A673 (cell line): ENCODE results near the gene THSD4. TPM values are rescaled to one million over a fixed set of nuclear protein-coding genes. Genes with fewer than 3 reads are reported as not detected.

Source experiments
- BruUV-seq: library from RNA; stranded (reverse); fragments of 400-500 nt; replicated peaks from 2 replicates; lab custom pipeline; 2021; lab: Mats Ljungman, UMichigan
- CTCF ChIA-PET: fragments of 300-600 bp; sonication (Branson Sonifier 250); formaldehyde crosslinking; loops from one replicate; lab custom pipeline; 2022; ENCODE audit warnings: antibody characterized with exemption; lab: Charles Lee
- POLR2A ChIA-PET: fragments of 300-600 bp; sonication (Branson Sonifier 250); formaldehyde crosslinking; loops from one replicate; lab custom pipeline; 2022; ENCODE audit warnings: antibody characterized with exemption; ENCODE audit not compliant: low non-redundant PET; lab: Charles Lee
- DNase-seq: peaks from one replicate; pipeline ENCODE4 v3.0.0-alpha.2; 2015; ENCODE audit warnings: low spot score
- H3K27ac ChIP-seq: fragments of 200-600 bp; sonication (generic); 2 replicates; pipeline ENCODE4 v1.5.1; 2016; ENCODE audit warnings: mixed run types, low read depth, mild to moderate bottlenecking, mixed read lengths, antibody characterized with exemption, low read length; ENCODE audit not compliant: poor library complexity, severe bottlenecking
- H3K27me3 ChIP-seq: fragments of 200-600 bp; sonication (generic); replicated peaks from 2 replicates; pipeline ENCODE4 v1.6.1; 2017; ENCODE audit warnings: mixed run types, low read depth, mild to moderate bottlenecking, mixed read lengths, antibody characterized with exemption, low read length; ENCODE audit not compliant: insufficient read depth, poor library complexity
- H3K36me3 ChIP-seq: fragments of 200-600 bp; sonication (generic); 2 replicates; pipeline ENCODE4 v1.6.1; 2016; ENCODE audit warnings: mixed run types, mild to moderate bottlenecking, mixed read lengths, antibody characterized with exemption, low read length; ENCODE audit not compliant: insufficient read depth, poor library complexity, severe bottlenecking
- H3K4me1 ChIP-seq: fragments of 200-600 bp; sonication (generic); 2 replicates; pipeline ENCODE4 v1.6.1; 2017; ENCODE audit warnings: mixed run types, mild to moderate bottlenecking, mixed read lengths, antibody characterized with exemption, low read length; ENCODE audit not compliant: insufficient read depth, poor library complexity, severe bottlenecking
- H3K4me3 ChIP-seq: fragments of 200-600 bp; sonication (generic); 2 replicates; pipeline ENCODE4 v1.5.1; 2016; ENCODE audit warnings: low read depth, mixed run types, mild to moderate bottlenecking, mixed read lengths, low read length; ENCODE audit not compliant: poor library complexity, severe bottlenecking
- H3K9me3 ChIP-seq: fragments of 200-600 bp; sonication (generic); 2 replicates; pipeline ENCODE4 v1.6.1; 2016; ENCODE audit warnings: mixed run types, low read depth, mild to moderate bottlenecking, mixed read lengths, antibody characterized with exemption, low read length; ENCODE audit not compliant: poor library complexity, severe bottlenecking
- EZH2 ChIP-seq: fragments of 200-600 bp; sonication (generic); IDR thresholded peaks from 2 replicates; pipeline ENCODE4 v1.6.1; 2017; ENCODE audit warnings: borderline replicate concordance, low read depth, mild to moderate bottlenecking, mixed read lengths, antibody characterized with exemption, low read length; ENCODE audit not compliant: poor library complexity, severe bottlenecking
- intact Hi-C: fragments of 100-400 bp; cut with micrococcal nuclease; formaldehyde crosslinking; loops from one replicate; pipeline ENCODE4 v1.10.0; 2022; ENCODE audit not compliant: unreplicated experiment
- total RNA-seq: library from RNA; stranded (reverse); gene quantifications from 2 replicates; pipeline ENCODE4 v1.2.3, GENCODE V29; 2021
- TF ChIP-seq, protein P1 (sequence below): fragments of 300-800, 200-600 bp; sonication (generic); conservative IDR thresholded peaks from 2 replicates; pipeline ENCODE4 v1.5.1; 2017; ENCODE audit warnings: low read depth, mild to moderate bottlenecking, antibody characterized with exemption, low read length, moderate library complexity, mixed read lengths

Gene THSD4
- total RNA-seq, 1 experiment from 2014 or later: 2.4 TPM

DNA sequence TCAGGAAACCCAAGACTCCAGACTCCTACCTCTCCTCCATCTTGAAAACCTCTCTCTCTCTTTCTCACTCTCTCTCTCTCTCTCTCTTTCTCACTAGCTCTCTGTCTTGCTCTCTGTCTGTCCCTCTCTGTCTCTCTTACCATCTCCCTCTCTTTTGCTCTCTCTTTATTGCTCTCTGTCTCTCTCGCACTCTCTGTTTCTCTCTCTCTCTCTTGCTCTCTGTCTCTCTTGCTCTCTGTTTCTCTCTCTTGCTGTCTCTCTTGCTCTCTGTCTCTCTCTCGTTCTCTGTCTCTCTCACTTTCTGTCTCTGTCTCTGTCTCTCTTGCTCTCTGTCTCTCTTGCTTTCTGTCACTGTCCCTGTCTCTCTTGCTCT is 620.1 kb downstream of the THSD4 start:
- no peaks in the 10 kb centered on the region for H3K9me3 ChIP-seq
- no peak for DNase-seq
- BruUV-seq: no TSS peak
- no peaks in the 10 kb centered on the region for H3K36me3 ChIP-seq
- H3K27me3 ChIP-seq: peaks cover 10% of the 10 kb centered on the region
- no peak overlapping the region for H3K27ac ChIP-seq
- TF ChIP-seq EZH2: no peak
- TF ChIP-seq, protein P1, sequence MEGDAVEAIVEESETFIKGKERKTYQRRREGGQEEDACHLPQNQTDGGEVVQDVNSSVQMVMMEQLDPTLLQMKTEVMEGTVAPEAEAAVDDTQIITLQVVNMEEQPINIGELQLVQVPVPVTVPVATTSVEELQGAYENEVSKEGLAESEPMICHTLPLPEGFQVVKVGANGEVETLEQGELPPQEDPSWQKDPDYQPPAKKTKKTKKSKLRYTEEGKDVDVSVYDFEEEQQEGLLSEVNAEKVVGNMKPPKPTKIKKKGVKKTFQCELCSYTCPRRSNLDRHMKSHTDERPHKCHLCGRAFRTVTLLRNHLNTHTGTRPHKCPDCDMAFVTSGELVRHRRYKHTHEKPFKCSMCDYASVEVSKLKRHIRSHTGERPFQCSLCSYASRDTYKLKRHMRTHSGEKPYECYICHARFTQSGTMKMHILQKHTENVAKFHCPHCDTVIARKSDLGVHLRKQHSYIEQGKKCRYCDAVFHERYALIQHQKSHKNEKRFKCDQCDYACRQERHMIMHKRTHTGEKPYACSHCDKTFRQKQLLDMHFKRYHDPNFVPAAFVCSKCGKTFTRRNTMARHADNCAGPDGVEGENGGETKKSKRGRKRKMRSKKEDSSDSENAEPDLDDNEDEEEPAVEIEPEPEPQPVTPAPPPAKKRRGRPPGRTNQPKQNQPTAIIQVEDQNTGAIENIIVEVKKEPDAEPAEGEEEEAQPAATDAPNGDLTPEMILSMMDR: no peak
- ChIA-PET POLR2A (no interaction called here), CTCF (interaction anchor here (0.9 kb wide), 1 partner anchor 9 kb away, joined by 12 read pairs; no protein-coding TSS in a partner anchor)
- intact Hi-C loops: loop anchor here (10.0 kb wide), 1 partner anchor 161 kb away; no protein-coding TSS in a partner anchor
- no peak overlapping the region for H3K4me3 ChIP-seq
- no peaks in the 10 kb centered on the region for H3K4me1 ChIP-seq

DNA sequence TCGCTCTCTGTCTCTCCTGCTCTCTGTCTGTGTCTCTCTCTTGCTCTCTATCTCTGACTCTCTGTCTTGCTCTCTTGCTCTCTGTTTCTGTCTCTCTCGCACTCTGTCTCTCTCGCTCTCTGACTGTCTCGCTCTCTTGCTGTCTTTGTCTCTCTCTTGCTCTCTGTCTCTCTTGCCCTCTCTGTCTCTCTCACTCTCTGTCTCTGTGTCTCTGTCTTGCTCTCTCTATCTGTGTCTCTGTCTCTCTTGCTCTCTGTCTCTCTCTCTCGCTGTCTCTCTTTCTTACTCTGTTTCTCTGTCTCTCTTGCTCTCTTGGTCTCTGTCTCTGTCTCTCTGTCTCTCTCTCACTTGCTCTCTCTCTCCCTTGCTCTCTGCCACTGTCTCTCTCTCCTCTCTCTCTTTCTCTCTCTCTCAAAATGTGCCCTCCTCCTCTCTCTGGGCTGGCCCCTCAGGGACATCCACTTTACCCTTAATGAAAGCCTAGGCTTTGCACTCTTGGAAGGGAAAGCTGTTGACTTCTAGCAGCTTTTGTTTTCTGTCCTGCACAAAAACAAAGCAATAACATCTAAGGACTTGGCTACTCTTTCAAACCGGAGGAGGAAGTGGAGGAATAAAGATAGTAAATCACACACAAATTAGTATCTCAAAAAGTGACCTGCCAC is 621.1 kb downstream of the THSD4 start:
- no peaks in the 10 kb centered on the region for H3K36me3 ChIP-seq
- DNase-seq: no peak
- POLR2A ChIA-PET: no interaction called here
- H3K27me3 ChIP-seq: peaks cover 10% of the 10 kb centered on the region
- no peak for TF ChIP-seq EZH2
- TF ChIP-seq, protein P1: no peak
- intact Hi-C loops: loop anchor here (10.0 kb wide), 1 partner anchor 162 kb away; no protein-coding TSS in a partner anchor
- no peaks in the 10 kb centered on the region for H3K4me1 ChIP-seq
- no peaks in the 10 kb centered on the region for H3K9me3 ChIP-seq
- no peak overlapping the region for H3K27ac ChIP-seq
- CTCF ChIA-PET: no interaction called here
- H3K4me3 ChIP-seq: no peak overlapping the region
- BruUV-seq: no TSS peak

DNA sequence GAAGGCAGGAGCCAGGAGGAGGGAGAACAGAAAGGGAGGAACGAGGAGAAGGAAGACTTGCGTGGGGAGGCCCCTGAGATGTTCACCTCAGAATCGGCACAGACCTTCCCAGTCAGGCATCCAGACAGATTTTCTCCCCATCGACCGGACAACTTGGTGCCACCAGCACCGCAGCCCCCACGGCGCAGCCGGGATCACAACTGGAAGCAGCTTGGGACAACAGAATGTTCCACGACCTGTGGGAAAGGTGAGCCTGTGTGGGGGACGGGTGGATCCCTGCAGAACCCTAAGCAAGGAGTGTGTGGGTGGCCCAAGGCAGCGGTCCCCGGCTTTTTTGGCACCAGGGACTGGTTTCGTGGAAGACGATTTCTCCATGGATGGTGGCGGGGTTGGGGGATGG is 622.5 kb downstream of the THSD4 start:
- CTCF ChIA-PET: no interaction called here
- Histone ChIP-seq H3K36me3 (no peaks in the 10 kb centered on the region), H3K4me1 (no peaks in the 10 kb centered on the region), H3K27me3 (peaks cover 10% of the 10 kb centered on the region), H3K9me3 (no peaks in the 10 kb centered on the region), H3K4me3 (no peak overlapping the region), H3K27ac (no peak overlapping the region)
- no peak for TF ChIP-seq EZH2
- TF ChIP-seq, protein P1: no peak
- no TSS peak for BruUV-seq
- POLR2A ChIA-PET: no interaction called here
- DNase-seq: no peak
- intact Hi-C loops: loop anchor here (10.0 kb wide), 1 partner anchor 163 kb away; no protein-coding TSS in a partner anchor
